GM10266 (cell line): ENCODE data around the gene ZFP36L2.

ENCODE experiments used
- DNase-seq: peaks from one replicate; pipeline ENCODE4 v3.0.0; 2012; ENCODE audit errors: extremely low spot score
- TF ChIP-seq, protein P1 (sequence below): IDR thresholded peaks from 2 replicates; pipeline ENCODE4 v1.5.1; 2012; ENCODE audit warnings: mild to moderate bottlenecking, low read depth; ENCODE audit not compliant: control insufficient read depth, insufficient read depth; ENCODE audit errors: missing control alignments

The ZFP36L2 gene

DNA sequence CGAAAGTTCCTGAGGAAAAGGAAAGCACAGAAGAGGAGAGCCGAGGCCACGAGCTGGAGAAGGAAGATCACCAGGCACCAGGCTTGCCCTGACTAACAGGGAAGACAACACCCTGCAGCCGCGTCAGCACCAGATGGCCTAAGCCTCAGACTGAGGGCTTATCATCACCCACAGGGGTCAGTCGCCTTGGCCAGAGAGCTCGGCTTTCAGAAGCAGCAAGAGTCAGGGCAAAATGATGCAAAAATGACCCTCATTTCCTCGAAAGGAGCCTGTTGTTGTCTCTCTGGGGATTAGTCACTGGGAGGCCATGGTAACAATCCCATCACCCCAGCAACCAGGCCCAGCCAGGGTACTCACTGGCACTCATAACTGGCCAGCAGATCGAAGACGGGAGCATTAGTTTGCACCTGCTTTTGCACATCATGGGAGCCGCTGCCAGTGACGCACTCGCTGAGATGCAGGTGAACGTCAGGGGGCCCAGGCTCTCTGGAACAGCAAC, 42.7 kb upstream of the ZFP36L2 start:
- no peak for DNase-seq
- TF ChIP-seq, protein P1, sequence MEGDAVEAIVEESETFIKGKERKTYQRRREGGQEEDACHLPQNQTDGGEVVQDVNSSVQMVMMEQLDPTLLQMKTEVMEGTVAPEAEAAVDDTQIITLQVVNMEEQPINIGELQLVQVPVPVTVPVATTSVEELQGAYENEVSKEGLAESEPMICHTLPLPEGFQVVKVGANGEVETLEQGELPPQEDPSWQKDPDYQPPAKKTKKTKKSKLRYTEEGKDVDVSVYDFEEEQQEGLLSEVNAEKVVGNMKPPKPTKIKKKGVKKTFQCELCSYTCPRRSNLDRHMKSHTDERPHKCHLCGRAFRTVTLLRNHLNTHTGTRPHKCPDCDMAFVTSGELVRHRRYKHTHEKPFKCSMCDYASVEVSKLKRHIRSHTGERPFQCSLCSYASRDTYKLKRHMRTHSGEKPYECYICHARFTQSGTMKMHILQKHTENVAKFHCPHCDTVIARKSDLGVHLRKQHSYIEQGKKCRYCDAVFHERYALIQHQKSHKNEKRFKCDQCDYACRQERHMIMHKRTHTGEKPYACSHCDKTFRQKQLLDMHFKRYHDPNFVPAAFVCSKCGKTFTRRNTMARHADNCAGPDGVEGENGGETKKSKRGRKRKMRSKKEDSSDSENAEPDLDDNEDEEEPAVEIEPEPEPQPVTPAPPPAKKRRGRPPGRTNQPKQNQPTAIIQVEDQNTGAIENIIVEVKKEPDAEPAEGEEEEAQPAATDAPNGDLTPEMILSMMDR, result no peak

DNA sequence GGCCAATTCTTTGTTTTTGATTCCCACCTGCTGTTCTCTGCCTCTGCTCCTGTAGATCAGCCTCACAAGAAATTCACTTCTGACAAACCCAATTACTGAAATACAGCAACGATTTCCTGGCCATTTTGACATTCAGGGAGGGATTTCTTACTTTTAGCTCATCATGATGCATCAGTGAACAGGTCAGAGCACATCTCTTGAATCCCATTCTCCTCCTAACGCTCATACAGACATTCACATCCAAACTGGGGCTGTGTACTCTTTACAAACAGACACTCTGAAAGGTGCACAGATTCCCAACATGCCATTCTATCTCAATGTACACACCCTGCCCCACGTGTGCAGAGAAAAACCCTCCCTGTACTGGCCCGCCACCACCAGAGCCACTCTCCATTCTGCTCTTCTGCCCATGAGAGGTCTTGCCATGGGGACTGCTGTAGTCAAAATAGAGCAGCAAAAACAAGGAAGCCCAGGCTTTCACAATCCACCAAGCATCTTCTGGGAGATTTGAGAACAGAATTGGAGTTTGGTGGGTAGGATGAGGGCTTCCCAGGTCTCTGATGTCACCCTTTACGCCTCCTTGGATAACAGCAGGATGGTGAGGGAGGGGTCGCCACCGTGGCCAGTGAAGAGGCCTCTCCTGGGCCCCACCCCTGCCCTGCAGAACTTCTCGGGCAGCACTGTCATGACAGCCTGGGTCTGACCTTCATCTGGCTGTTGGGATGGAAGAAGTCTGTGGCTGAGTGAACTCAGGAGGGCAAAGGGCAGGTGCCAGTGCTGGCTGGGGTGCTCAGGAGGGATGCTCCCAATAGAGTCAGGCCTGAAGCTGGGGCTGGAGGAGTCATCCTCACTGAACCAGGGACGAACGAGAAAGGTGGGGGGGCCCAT, 41.9 kb upstream of the ZFP36L2 start:
- no peak for DNase-seq

DNA sequence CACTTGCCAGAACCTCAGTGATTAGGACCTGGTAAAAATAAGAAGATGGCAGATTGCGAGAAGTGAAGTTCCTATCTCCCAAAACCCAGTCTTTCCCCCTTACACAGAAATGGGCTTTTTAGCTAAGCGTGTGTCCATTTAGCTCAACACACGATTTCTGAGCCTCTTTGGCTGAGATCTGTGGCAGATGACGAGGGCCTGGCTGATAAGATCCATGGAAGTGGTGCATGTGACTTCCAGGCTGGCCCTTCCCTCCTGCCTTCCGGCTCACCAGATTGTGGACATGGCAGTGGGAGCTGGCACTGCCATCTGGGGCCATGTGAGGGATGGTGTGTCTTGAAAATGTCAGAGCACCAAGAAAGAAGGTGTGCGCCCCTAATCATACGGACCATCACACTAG, 41.0 kb upstream of the ZFP36L2 start:
- DNase-seq, result no peak
- TF ChIP-seq, protein P1, result no peak

More for the DNA sequence above, 41.9 kb upstream of the ZFP36L2 start:
- TF ChIP-seq, protein P1, result no peak

DNA sequence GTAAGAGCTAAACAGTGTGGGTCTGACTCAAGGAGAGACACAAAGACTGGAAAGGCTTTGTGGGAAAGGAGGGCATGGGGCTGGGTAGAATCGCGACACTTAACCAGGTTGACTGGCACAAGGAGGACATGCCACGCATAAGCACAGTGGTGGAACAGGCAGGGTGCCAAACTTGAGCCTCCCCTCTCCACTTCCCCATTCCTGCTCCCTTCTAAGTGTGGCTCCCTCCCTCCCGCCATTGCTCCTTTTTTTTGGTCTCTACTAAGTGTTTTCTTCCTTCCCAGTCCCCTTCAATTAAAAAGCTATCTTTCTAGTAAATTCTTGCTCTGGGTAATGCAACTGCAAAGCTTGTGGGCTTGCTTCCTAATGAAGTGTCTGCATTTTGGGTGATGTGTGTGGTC, 40.3 kb upstream of the ZFP36L2 start:
- TF ChIP-seq, protein P1, result no peak
- DNase-seq, result no peak

DNA sequence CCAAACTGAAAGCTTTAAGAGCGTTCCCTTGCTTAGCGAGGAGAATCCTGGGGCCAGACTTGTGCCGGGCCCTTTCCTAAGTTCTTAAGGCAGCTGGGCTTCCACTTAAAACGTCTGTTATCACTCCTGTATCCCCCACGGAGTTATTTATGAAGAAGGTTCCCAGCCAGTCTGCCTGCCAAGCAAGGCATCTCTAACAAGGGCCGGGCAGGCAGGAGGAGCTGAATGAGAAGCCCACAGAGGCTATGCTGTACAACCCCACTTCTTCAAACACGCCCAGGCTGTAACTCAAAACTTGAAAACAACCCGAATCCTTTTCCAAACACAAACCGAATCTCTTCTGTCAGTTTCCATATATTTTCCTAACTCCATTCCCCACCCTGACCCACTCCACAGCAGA, 39.0 kb upstream of the ZFP36L2 start:
- TF ChIP-seq, protein P1, result no peak
- no peak for DNase-seq

DNA sequence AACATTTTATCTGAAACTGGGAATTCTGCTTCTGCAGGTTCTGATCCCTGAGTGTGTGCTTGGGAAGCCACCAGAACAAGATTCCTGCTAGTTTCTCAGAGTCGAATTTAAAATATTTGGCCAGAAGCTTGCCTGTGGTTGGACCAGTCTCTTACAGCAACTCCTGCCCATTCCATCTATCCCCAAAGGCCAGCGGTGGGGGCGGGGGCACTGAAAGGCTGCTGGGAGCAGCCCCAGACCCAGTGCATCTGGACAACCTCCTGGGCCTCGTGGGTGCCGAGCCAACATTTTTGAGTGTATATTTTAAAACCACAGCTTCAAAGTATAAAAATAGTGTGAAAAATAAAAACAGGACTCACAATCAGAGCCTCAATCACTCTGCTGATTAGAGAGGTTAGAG, 38.6 kb upstream of the ZFP36L2 start:
- TF ChIP-seq, protein P1, result no peak
- DNase-seq, result no peak

DNA sequence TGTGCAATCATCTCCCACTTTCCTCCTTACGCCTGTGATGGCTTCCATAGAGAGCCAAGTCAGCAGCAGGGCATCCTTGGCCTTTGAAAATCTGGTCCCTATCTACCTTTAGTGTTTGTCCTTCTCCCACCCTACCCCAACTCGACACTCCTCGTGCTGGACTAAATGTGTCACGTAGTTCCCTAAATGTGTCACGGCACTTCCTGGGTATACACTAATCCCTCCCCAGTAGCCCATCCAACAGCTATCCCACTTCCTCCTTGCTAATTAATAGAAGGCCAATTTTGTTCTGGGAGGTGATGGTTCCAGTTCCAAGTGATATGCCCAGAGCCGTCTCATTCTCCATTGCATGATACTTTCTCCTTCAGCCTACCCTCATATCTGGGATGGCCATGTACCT, 36.5 kb upstream of the ZFP36L2 start:
- TF ChIP-seq, protein P1, result no peak
- no peak for DNase-seq
